ENCODE results near the gene RIPK1.
"Not testable (repeated sequence)": the region's sequence is repeated elsewhere in the genome, so short reads cannot be mapped to it uniquely, and the experiment has no call there.

RIPK1 gene

GRCh38 chr6:3026791-3027626, 41.3 kb upstream of the RIPK1 start:
- DNase-seq (ENCODE audit: low read depth), result no peak
- no peak overlapping the region for H3K4me3 ChIP-seq (ENCODE audit: low read length)
- TF ChIP-seq CTCF (IDR thresholded peaks at IDR 0.05; ENCODE audit: insufficient read depth, low read depth, low read length, missing control alignments), result no peak

- DNase-seq (ENCODE audit: low read depth); H3K4me3 ChIP-seq (ENCODE audit: low read length): not testable (repeated sequence)
Measured at GRCh38 chr6:3028156-3028555, 40.1 kb upstream of the RIPK1 start.

- no peak for DNase-seq (ENCODE audit: low read depth)
- no peak overlapping the region for H3K4me3 ChIP-seq (ENCODE audit: low read length)
- TF ChIP-seq CTCF (IDR thresholded peaks at IDR 0.05; ENCODE audit: insufficient read depth, low read depth, low read length, missing control alignments), result no peak
Measured at GRCh38 chr6:3031857-3032640, 36.2 kb upstream of the RIPK1 start.

- TF ChIP-seq CTCF (IDR thresholded peaks at IDR 0.05; ENCODE audit: insufficient read depth, low read depth, low read length, missing control alignments), result no peak
- no peak overlapping the region for H3K4me3 ChIP-seq (ENCODE audit: low read length)
- peak; percentile 85 for DNase-seq (ENCODE audit: low read depth)
Measured at GRCh38 chr6:3032986-3033385, 35.3 kb upstream of the RIPK1 start.

GRCh38 chr6:3033652-3034051, 34.6 kb upstream of the RIPK1 start:
- DNase-seq (ENCODE audit: low read depth), result no peak
- H3K4me3 ChIP-seq (ENCODE audit: low read length), result no peak overlapping the region
- no peak for TF ChIP-seq CTCF (IDR thresholded peaks at IDR 0.05; ENCODE audit: insufficient read depth, low read depth, low read length, missing control alignments)

GRCh38 chr6:3035397-3035796, 32.9 kb upstream of the RIPK1 start:
- no peak for DNase-seq (ENCODE audit: low read depth)
- TF ChIP-seq CTCF (IDR thresholded peaks at IDR 0.05; ENCODE audit: insufficient read depth, low read depth, low read length, missing control alignments), result no peak
- no peak overlapping the region for H3K4me3 ChIP-seq (ENCODE audit: low read length)

- no peak overlapping the region for H3K4me3 ChIP-seq (ENCODE audit: low read length)
- no peak for DNase-seq (ENCODE audit: low read depth)
- TF ChIP-seq CTCF (IDR thresholded peaks at IDR 0.05; ENCODE audit: insufficient read depth, low read depth, low read length, missing control alignments), result no peak
Measured at GRCh38 chr6:3036861-3037637, 31.2 kb upstream of the RIPK1 start.

Measured in epithelial cell of esophagus (primary cell).